PC-9 (cell line): Measurements from ENCODE around the gene RNF13. TPM values are rescaled to one million over a fixed set of nuclear protein-coding genes. Genes with fewer than 3 reads are reported as not detected.

Experiments
- BruUV-seq: library from RNA; stranded (reverse); fragments of 400-500 nt; replicated peaks from 2 replicates; lab custom pipeline; 2021; lab: Mats Ljungman, UMichigan
- CTCF ChIA-PET: fragments of 300-600 bp; sonication (Branson Sonifier 250); formaldehyde crosslinking; loops from one replicate; lab custom pipeline; 2022; ENCODE audit warnings: antibody characterized with exemption; lab: Charles Lee
- POLR2A ChIA-PET: fragments of 300-600 bp; sonication (Branson Sonifier 250); formaldehyde crosslinking; loops from one replicate; lab custom pipeline; 2022; ENCODE audit warnings: antibody characterized with exemption; ENCODE audit not compliant: unreplicated experiment; lab: Charles Lee
- DNase-seq, 2 experiments: peaks; one replicate each; pipeline versions ENCODE4 v3.0.0 to v3.0.0-alpha.2; 2015 to 2022; ENCODE audit warnings: mixed read lengths in 1 of 2
- H2AFZ ChIP-seq: fragments of 200-600 bp; sonication (generic); 2 replicates; pipeline ENCODE4 v1.8.1; 2017; ENCODE audit warnings: antibody characterized with exemption
- H3F3A ChIP-seq: fragments of 200-600 bp; sonication (generic); 2 replicates; pipeline ENCODE4 v1.8.1; 2017; ENCODE audit warnings: antibody characterized with exemption, mild to moderate bottlenecking, low read depth; ENCODE audit not compliant: insufficient read depth
- H3K27ac ChIP-seq: fragments of 200-600 bp; sonication (generic); 2 replicates; pipeline ENCODE4 v1.6.1; 2016; ENCODE audit warnings: mixed run types
- H3K27me3 ChIP-seq: fragments of 200-600 bp; sonication (generic); 2 replicates; pipeline ENCODE4 v1.6.1; 2016; ENCODE audit warnings: low read depth, mixed run types; ENCODE audit not compliant: insufficient read depth
- H3K36me3 ChIP-seq: fragments of 200-600 bp; sonication (generic); 2 replicates; pipeline ENCODE4 v1.6.1; 2016; ENCODE audit warnings: low read depth, mixed run types
- H3K4me1 ChIP-seq: fragments of 200-600 bp; sonication (generic); replicated peaks from 2 replicates; pipeline ENCODE4 v1.6.1; 2016; ENCODE audit warnings: mixed run types; ENCODE audit not compliant: insufficient read depth
- H3K4me2 ChIP-seq: fragments of 200-600 bp; sonication (generic); 2 replicates; pipeline ENCODE4 v1.6.1; 2017; ENCODE audit warnings: mixed run types
- H3K4me3 ChIP-seq: fragments of 200-600 bp; sonication (generic); 2 replicates; pipeline ENCODE4 v1.6.1; 2016; ENCODE audit warnings: mixed run types
- H3K79me2 ChIP-seq: fragments of 200-600 bp; sonication (generic); 2 replicates; pipeline ENCODE4 v1.6.1; 2017; ENCODE audit warnings: low read depth, mixed run types
- H3K9me2 ChIP-seq: fragments of 200-600 bp; sonication (generic); 2 replicates; pipeline ENCODE4 v1.8.1; 2017; ENCODE audit warnings: mild to moderate bottlenecking; ENCODE audit not compliant: insufficient read depth
- H3K9me3 ChIP-seq: fragments of 200-600 bp; sonication (generic); 2 replicates; pipeline ENCODE4 v1.8.1; 2016; ENCODE audit warnings: low read depth; ENCODE audit not compliant: insufficient read depth
- H4K20me1 ChIP-seq: fragments of 200-600 bp; sonication (generic); 2 replicates; pipeline ENCODE4 v1.8.1; 2017; ENCODE audit not compliant: insufficient read depth
- CTCF ChIP-seq: fragments of 200-600 bp; sonication (generic); conservative IDR thresholded peaks from 2 replicates; pipeline ENCODE4 v1.6.1; 2017; ENCODE audit warnings: mixed run types, antibody characterized with exemption, mild to moderate bottlenecking, moderate library complexity
- EZH2 ChIP-seq: fragments of 200-600 bp; sonication (generic); IDR thresholded peaks from 2 replicates; pipeline ENCODE4 v1.8.0; 2017; ENCODE audit warnings: antibody characterized with exemption, low read depth
- intact Hi-C: fragments of 100-400 bp; cut with micrococcal nuclease; formaldehyde crosslinking; loops from one replicate; pipeline ENCODE4 v1.10.0; 2022; ENCODE audit not compliant: unreplicated experiment
- total RNA-seq: library from RNA; stranded (reverse); gene quantifications from 2 replicates; pipeline ENCODE4 v1.2.3, GENCODE V29; 2021

The RNF13 gene
- total RNA-seq, 1 experiment from 2014 or later, result 65.0 TPM

GRCh38 chr3:149992416-149993058, 179.5 kb downstream of the RNF13 start:
- POLR2A ChIA-PET, result no interaction called here
- no peak overlapping the region for H3K4me2 ChIP-seq
- no peaks in the 10 kb centered on the region for H3K27me3 ChIP-seq
- BruUV-seq, result no TSS peak
- H3K4me1 ChIP-seq, result no peaks in the 10 kb centered on the region
- H3F3A ChIP-seq, result no peaks in the 10 kb centered on the region
- intact Hi-C loops, result no loop called here
- no peak for DNase-seq
- H3K36me3 ChIP-seq, result no peaks in the 10 kb centered on the region
- peaks cover 14% of the 10 kb centered on the region; the same call in 1 of the 2 replicates for H3K9me3 ChIP-seq
- H3K4me3 ChIP-seq, result no peak overlapping the region
- H3K9me2 ChIP-seq, result no peaks in the 10 kb centered on the region
- CTCF ChIA-PET, result no interaction called here
- no peak overlapping the region for H3K27ac ChIP-seq
- H3K79me2 ChIP-seq, result no peaks in the 10 kb centered on the region
- H4K20me1 ChIP-seq, result no peaks in the 10 kb centered on the region
- TF ChIP-seq EZH2 (no peak), CTCF (no peak)
- no peak overlapping the region for H2AFZ ChIP-seq

- CTCF ChIA-PET, result interaction anchor here (0.5 kb wide), 1 partner anchor 19 kb away, joined by 4 read pairs; no protein-coding TSS in a partner anchor
- no peaks in the 10 kb centered on the region for H3K36me3 ChIP-seq
- no peaks in the 10 kb centered on the region for H3K27me3 ChIP-seq
- TF ChIP-seq CTCF (no peak), EZH2 (no peak)
- H2AFZ ChIP-seq, result no peak overlapping the region
- no peaks in the 10 kb centered on the region for H4K20me1 ChIP-seq
- H3K4me2 ChIP-seq, result no peak overlapping the region
- H3K9me2 ChIP-seq, result no peaks in the 10 kb centered on the region
- H3K4me3 ChIP-seq, result no peak overlapping the region
- intact Hi-C loops, result no loop called here
- H3K4me1 ChIP-seq, result no peaks in the 10 kb centered on the region
- POLR2A ChIA-PET, result no interaction called here
- H3K27ac ChIP-seq, result no peak overlapping the region
- no TSS peak for BruUV-seq
- H3K79me2 ChIP-seq, result no peaks in the 10 kb centered on the region
- no peaks in the 10 kb centered on the region for H3F3A ChIP-seq
- peaks cover 10% of the 10 kb centered on the region; the same call in 1 of the 2 replicates for H3K9me3 ChIP-seq
- no peak for DNase-seq
Observed at GRCh38 chr3:149998946-149999345, 185.9 kb downstream of the RNF13 start.

- Histone ChIP-seq H3K27me3 (no peaks in the 10 kb centered on the region), H3K27ac (no peak overlapping the region), H3K4me2 (no peak overlapping the region), H3K79me2 (no peaks in the 10 kb centered on the region), H4K20me1 (no peaks in the 10 kb centered on the region), H3K4me3 (no peak overlapping the region), H3K9me3 (peaks cover 8% of the 10 kb centered on the region; the same call in 1 of the 2 replicates), H3F3A (no peaks in the 10 kb centered on the region), H2AFZ (no peak overlapping the region), H3K36me3 (no peaks in the 10 kb centered on the region), H3K9me2 (no peaks in the 10 kb centered on the region), H3K4me1 (no peaks in the 10 kb centered on the region)
- POLR2A ChIA-PET, result no interaction called here
- DNase-seq, result no peak
- BruUV-seq, result no TSS peak
- TF ChIP-seq CTCF (no peak), EZH2 (no peak)
- intact Hi-C loops, result no loop called here
- CTCF ChIA-PET, result interaction anchor here (0.5 kb wide), 1 partner anchor 18 kb away, joined by 4 read pairs; no protein-coding TSS in a partner anchor
Observed at GRCh38 chr3:149999421-149999820, 186.4 kb downstream of the RNF13 start.
